Amygdala (tissue), 56 donors: Measurements from ENCODE around the gene SUN1.
A peak's percentile ranks its signal among the peaks of the same experiment; 100 is the strongest.

Experiments used
- DNase-seq, 56 donors: peaks; one replicate each; lab custom pipeline; 2025; lab: John Stamatoyannopoulos, UW

The SUN1 gene

GRCh38 chr7:898855-899681 lies 66.8 kb downstream of the SUN1 start:
- DNase-seq = no peak

GRCh38 chr7:899806-900205 lies 67.5 kb downstream of the SUN1 start:
- DNase-seq = no peak

DNA sequence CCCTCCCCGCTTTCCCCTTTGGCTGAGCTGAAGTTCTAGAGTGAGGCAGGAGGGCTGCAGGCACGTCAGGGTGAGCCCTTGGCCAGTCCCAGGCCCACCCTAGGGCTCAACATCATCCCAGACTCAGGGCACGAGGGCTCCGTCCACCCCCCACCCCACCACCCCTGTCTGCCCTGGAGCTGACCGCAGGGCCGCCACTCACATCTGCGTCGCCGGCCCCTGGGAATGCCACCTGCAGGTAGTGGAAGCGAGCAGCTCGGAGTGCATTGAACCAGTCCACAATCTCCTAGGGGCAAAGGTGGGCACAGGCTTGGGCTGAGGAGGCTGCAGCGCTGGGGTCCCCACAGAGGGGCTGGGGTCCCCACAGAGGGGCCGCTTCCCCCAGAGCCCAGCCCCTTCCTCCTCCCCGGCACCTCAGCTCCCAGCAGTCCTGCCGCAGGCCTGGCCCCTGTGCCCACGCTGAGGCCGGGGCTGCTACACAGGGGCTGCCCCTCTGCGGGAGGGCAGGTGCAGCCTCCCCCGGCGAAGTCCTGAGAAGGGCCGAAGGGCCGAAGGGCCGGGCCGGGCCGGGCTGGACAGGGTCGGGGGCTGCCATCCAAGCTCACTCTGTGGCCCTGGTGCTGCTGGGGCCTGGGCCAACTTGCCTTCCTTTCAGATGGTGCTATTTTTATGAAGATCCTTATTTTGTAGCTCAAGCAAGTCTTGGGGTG lies 68.2 kb downstream of the SUN1 start:
- no peak for DNase-seq

DNA sequence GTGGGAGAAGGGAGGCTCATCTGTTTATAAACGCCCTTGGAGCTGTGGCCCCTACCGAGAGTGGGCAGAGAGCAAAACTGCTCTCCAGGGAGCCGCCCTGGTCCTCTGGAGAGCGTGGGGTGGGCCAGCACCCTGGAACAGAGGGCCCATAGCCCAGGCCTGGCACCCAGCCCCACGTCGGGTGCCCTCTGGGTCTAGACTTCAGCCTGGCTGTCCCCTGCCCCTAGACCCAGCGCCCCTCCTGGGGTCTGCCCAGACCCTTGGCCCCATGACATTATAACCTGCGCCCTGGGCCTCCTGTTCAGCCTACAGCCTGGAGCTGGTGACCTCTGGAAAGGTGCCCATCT lies 68.7 kb downstream of the SUN1 start:
- DNase-seq = no peak

GRCh38 chr7:901388-902154 lies 69.3 kb downstream of the SUN1 start:
- DNase-seq = peak in 44 of 56 donors; percentile 18 to 95 (median 65)

GRCh38 chr7:902996-903395 lies 70.7 kb downstream of the SUN1 start:
- no peak for DNase-seq

- no peak for DNase-seq
Observed at GRCh38 chr7:903921-904755, 71.9 kb downstream of the SUN1 start.

- DNase-seq = no peak
Observed at GRCh38 chr7:904847-905246, 72.6 kb downstream of the SUN1 start.

DNA sequence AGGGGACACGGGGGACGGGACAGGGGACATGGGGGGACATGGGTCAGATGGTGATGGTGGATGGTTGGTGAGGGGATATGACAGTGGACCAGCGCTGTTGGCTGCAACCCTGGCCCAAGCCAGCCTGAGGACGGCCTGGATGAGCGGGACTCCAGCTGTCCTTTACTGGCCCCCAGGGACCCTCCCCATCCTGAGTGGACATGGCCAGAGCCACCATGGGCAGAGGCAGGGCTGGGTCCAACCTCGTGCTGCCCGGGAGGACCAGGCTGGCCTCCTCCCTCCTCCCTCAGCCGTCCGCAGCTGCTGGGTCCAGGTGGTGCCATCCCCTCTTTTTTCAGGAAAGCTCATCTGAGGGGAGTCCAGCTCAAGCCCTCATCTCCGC lies 74.5 kb downstream of the SUN1 start:
- DNase-seq = no peak

DNA sequence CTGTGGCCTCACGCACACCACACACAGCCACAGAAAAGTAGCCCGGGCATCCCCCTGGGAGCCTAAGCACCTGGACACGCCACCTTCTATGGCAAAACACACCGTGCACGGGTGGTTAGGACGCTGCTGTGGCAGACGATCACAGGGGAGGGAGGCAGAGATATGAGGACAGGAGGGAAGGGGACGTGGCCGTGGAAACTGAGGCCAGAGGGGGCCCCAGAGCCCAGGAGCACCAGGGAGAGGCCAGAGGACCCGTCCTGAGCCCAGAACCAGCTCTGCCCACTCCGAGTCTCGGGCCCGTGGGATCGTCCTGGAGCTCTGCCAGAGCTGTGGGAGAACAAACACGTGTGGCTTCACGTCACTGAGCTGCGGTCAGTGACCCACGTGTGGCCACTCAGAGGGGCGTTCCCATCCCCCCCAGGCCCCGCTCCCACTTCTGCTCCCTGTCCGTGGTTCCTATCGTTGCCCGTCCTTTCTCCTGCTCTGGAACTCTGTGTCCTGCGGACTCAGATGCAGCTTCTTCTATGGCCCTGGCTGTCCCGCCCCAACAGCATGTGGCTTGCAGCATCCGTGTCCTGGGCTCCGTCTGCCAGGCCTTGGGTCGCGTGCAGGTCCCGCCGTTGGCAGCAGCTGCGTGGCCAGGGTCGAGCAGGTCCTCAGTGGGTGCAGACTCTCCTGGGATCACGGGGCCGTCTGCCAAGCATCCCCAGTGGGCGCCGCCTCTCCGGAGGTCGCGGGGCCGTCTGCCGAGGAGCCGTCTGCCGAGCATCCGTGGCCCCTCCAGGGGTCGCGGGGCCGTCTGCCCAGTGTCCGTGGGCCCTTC lies 75.1 kb downstream of the SUN1 start:
- peak in 3 of 56 donors; percentile 10 to 62 (median 16) for DNase-seq

DNA sequence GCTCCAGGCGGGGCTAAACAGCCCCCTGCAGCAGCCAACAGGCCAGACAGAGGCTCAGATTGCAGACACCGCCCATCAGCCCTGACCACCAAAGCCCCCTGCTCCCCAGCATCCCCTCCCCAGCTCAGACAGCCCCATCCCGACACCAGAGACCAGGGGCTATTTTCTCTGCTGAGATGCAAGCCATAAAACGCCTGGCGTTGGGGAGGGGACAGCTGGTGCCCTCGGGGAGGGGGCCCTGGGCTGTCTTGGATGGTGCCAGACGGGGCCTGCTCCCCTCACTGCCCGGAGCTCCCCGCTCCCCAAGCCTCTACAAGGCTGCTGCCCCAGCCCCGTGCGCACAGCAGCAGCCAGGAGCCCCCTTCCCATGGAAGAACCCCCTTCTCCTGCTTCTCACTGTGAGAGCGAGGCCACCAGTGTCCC lies 75.9 kb downstream of the SUN1 start:
- DNase-seq = no peak

GRCh38 chr7:908591-909357 lies 76.5 kb downstream of the SUN1 start:
- DNase-seq = peak in 23 of 56 donors; percentile 13 to 74 (median 48)

GRCh38 chr7:909358-910329 lies 77.4 kb downstream of the SUN1 start:
- DNase-seq = peak in 27 of 56 donors; percentile 8 to 69 (median 39)

DNA sequence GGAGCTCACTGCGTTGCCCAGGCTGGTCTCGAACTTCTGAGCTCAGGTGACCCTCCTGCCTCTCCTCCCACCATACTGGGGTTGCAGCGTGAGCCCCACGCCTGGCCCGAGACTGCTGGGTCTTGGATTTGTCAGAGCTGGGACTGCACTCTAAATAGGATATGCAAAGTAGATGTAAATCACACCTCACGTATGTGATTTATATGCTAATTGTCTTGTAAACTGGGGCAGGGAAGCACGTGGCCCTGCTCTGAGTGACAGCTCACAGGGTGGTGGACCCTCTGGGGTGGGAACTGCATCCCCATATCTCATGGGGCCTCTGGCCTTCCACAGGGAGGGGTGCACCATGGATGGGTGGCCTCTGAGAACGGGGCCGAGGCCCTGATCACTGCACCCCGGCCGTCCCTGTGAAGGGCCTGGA lies 78.2 kb downstream of the SUN1 start:
- DNase-seq = no peak

- no peak for DNase-seq
Observed at GRCh38 chr7:910931-911431, 78.7 kb downstream of the SUN1 start.

DNA sequence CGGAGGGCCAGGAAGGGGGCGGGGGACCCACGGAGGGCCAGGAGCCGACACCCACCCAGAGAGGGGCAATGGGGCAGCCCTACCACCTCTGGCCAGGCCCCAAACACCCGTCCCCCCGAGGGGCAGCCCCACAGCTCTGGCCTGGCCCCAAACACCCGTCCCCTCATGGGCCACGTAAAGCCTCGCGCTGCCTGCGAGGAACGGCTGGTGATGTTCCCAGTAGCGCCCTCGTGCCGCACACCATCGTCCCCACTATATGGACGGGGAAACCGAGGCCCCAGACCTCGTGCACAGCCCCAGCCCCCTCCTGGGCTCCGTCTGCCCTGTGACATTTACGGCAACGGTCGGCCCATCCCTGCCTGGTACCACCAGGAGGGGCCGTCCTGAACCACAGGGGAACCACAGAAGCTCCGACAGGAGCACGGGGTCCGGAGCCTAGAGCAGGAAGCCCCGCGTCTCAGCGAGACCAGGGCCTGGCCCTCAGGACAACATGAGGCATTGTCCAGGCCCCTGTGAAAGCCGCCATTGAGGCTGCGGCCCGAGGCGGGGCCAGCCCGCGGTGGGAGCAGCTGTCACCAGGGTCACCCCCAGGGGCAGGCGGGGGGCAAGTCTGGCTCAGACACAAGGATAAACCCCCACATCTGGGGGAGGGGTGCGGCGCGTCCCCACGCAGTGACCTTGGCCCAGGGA lies 79.7 kb downstream of the SUN1 start:
- peak in 49 of 56 donors; percentile 29 to 92 (median 66) for DNase-seq
